GM23248 (cell line): ENCODE data around the gene PRIM1. TPM values are rescaled to one million over a fixed set of nuclear protein-coding genes. Genes with fewer than 3 reads are reported as not detected.
A peak's percentile ranks its signal among the peaks of the same experiment; 100 is the strongest.

Experiments used
- DNase-seq: peaks from one replicate; pipeline ENCODE4 v3.0.0-alpha.2; 2015
- H2AFZ ChIP-seq: fragments of 200-600 bp; sonication (generic); 2 replicates; pipeline ENCODE4 v1.6.1; 2016; ENCODE audit warnings: antibody characterized with exemption
- H3F3A ChIP-seq: fragments of 200-600 bp; sonication (generic); 2 replicates; pipeline ENCODE4 v1.6.1; 2016; ENCODE audit warnings: mild to moderate bottlenecking, antibody characterized with exemption, mixed run types; ENCODE audit not compliant: insufficient read depth
- H3K27ac ChIP-seq: fragments of 200-600 bp; sonication (generic); 2 replicates; pipeline ENCODE4 v1.5.1; 2016; ENCODE audit warnings: mild to moderate bottlenecking
- H3K27me3 ChIP-seq: fragments of 200-600 bp; sonication (generic); replicated peaks from 2 replicates; pipeline ENCODE4 v1.6.1; 2016; ENCODE audit warnings: mild to moderate bottlenecking; ENCODE audit not compliant: insufficient read depth
- H3K36me3 ChIP-seq: fragments of 200-600 bp; sonication (generic); 2 replicates; pipeline ENCODE4 v1.6.1; 2016; ENCODE audit warnings: low read depth, mild to moderate bottlenecking
- H3K4me1 ChIP-seq: fragments of 200-600 bp; sonication (generic); 2 replicates; pipeline ENCODE4 v1.6.1; 2016; ENCODE audit warnings: mild to moderate bottlenecking; ENCODE audit not compliant: insufficient read depth
- H3K4me2 ChIP-seq: fragments of 200-600 bp; sonication (generic); one replicate; pipeline ENCODE4 v1.6.1; 2016; ENCODE audit warnings: mild to moderate bottlenecking; ENCODE audit not compliant: unreplicated experiment
- H3K4me3 ChIP-seq: fragments of 200-600 bp; sonication (generic); 2 replicates; pipeline ENCODE4 v1.5.1; 2016; ENCODE audit warnings: mild to moderate bottlenecking
- H3K79me2 ChIP-seq: fragments of 200-600 bp; sonication (generic); 2 replicates; pipeline ENCODE4 v1.6.1; 2016; ENCODE audit warnings: mild to moderate bottlenecking; ENCODE audit not compliant: insufficient read depth
- H3K9ac ChIP-seq: fragments of 200-600 bp; sonication (generic); 2 replicates; pipeline ENCODE4 v1.6.1; 2016; ENCODE audit warnings: mild to moderate bottlenecking
- H3K9me2 ChIP-seq: fragments of 200-600 bp; sonication (generic); 2 replicates; pipeline ENCODE4 v1.6.1; 2016; ENCODE audit warnings: mixed run types, mild to moderate bottlenecking, moderate library complexity; ENCODE audit not compliant: insufficient read depth
- H3K9me3 ChIP-seq: fragments of 200-600 bp; sonication (generic); one replicate; pipeline ENCODE4 v1.6.1; 2017; ENCODE audit warnings: low read depth
- H4K20me1 ChIP-seq: fragments of 200-600 bp; sonication (generic); 2 replicates; pipeline ENCODE4 v1.6.0; 2016; ENCODE audit not compliant: insufficient read depth
- EZH2 ChIP-seq: fragments of 200-600 bp; sonication (generic); IDR thresholded peaks from 2 replicates; pipeline ENCODE4 v1.6.1; 2018; ENCODE audit warnings: antibody characterized with exemption, mild to moderate bottlenecking; ENCODE audit not compliant: insufficient read depth, poor library complexity, severe bottlenecking
- EZH2phosphoT487 ChIP-seq: fragments of 200-600 bp; sonication (generic); IDR thresholded peaks from 2 replicates; pipeline ENCODE4 v1.6.1; 2018; ENCODE audit warnings: antibody characterized with exemption, moderate library complexity, mild to moderate bottlenecking, low read depth; ENCODE audit not compliant: insufficient read depth
- WGBS, 2 experiments: methylation state at CpG; one replicate each; pipeline ENCODE4 v1.1.6; 2015 to 2017; ENCODE audit warnings: low lambda C conversion rate in 2 of 2, low coverage in 1 of 2; ENCODE audit errors: missing lambda C conversion rate in 2 of 2; 5-methylcytosine and 5-hydroxymethylcytosine counted together
- in situ Hi-C: fragments of 300-500 bp; cut with MboI; formaldehyde crosslinking; loops from 2 replicates; pipeline ENCODE4 v1.15.0; 2020
- polyA plus RNA-seq: library from polyadenylated mRNA; unstranded; fragments of >200 nt; fragmentation: Nextera tagmentation; extraction: Ambion mirVana; gene quantifications from 2 replicates; pipeline ENCODE4 v1.2.1, GENCODE V29; 2016
- total RNA-seq: library from RNA; depleted of rRNA; stranded (reverse); fragments of >200 nt; shearing (Covaris generic); gene quantifications from 2 replicates; pipeline ENCODE4 v1.2.3, GENCODE V29; 2014

The PRIM1 gene
- total and polyA plus RNA-seq, 2 experiments from 2014 or later = 6.1 to 8.7 TPM

DNA sequence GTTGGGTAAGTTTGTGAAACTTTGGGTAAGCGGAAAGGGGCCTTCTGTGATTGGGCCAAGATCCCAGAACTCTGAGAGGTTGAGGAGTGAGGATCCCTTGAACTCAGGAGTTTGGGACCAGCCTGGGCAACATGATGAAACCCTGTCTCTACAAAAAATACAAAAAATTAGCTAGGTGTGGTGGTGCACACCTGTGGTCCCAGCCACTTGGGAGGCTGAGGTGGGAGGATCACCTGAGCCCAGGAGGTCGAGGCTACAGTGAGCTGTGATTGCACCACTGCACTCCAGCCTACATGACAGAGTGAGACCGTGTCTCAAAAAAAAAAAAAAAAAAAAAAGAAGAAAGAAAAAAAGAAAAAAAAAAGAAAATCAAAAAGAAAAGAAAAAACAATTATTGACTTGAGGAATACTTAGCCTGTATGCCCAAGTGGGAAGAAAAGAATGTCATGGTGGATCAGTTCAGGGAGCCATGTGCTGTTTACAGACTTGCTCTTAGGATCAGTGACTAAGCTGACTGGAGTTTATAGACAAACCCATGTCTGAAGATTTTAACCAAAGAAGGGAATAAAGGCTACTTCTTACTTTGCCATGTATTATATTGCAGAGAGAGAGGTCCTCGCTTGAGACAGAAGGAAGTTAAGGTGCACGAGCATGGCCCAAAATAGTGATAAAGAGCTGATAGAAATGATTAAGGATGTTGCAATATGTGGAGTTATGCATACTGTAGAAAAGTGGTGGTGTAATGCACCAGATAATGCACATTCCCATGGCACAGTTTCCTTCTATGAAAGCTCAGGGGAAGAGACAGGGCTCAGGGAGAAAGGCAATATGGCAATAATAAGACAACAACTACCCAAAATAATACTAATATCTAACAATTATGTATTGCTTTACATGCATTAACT lies 11.9 kb upstream of the PRIM1 start:
- no peaks in the 10 kb centered on the region for H3K9me3 ChIP-seq
- H3K4me1 ChIP-seq = no peaks in the 10 kb centered on the region
- no peaks in the 10 kb centered on the region for H4K20me1 ChIP-seq
- no peak overlapping the region for H3K4me2 ChIP-seq
- H3K9me2 ChIP-seq = no peaks in the 10 kb centered on the region
- H3K79me2 ChIP-seq = no peaks in the 10 kb centered on the region
- H2AFZ ChIP-seq = no peak overlapping the region
- WGBS, 2 experiments = 48 to 50% methylated on average over 5 of the region's 5 CpGs
- no peak overlapping the region for H3K4me3 ChIP-seq
- no peaks in the 10 kb centered on the region for H3K36me3 ChIP-seq
- H3F3A ChIP-seq = no peaks in the 10 kb centered on the region
- H3K27ac ChIP-seq = no peak overlapping the region
- TF ChIP-seq EZH2phosphoT487 = no peak
- TF ChIP-seq EZH2 = no peak
- no peaks in the 10 kb centered on the region for H3K27me3 ChIP-seq
- DNase-seq = peak; percentile 32
- in situ Hi-C loops = no loop called here
- no peak overlapping the region for H3K9ac ChIP-seq

DNA sequence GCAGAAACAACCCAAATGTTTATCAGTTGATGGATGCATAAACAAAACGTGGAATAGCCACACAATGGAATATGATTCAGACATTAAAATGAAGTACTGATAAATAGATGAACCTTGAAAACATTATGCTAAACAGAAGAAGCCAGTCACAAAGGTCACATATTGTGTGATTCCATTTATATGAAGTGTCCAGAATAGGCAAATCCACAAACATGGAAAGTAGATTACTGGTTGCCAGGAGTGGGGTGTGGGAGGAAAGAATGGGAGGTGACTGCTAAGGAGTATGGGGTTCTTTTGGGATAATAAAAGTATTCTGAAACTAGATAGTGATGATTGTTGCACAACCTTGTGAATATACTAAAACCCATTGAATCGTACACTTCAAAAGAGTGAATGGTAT lies 9.7 kb upstream of the PRIM1 start:
- Histone ChIP-seq H3F3A (no peaks in the 10 kb centered on the region), H3K9me3 (no peaks in the 10 kb centered on the region), H3K27me3 (no peaks in the 10 kb centered on the region), H2AFZ (no peak overlapping the region), H3K4me1 (no peaks in the 10 kb centered on the region), H3K4me2 (no peak overlapping the region), H3K79me2 (no peaks in the 10 kb centered on the region), H3K27ac (no peak overlapping the region), H3K36me3 (no peaks in the 10 kb centered on the region), H3K4me3 (no peak overlapping the region), H4K20me1 (no peaks in the 10 kb centered on the region), H3K9ac (no peak overlapping the region), H3K9me2 (no peaks in the 10 kb centered on the region)
- 38 to 46% methylated on average over 2 of the region's 2 CpGs for WGBS, 2 experiments
- no peak for TF ChIP-seq EZH2
- TF ChIP-seq EZH2phosphoT487 = no peak
- in situ Hi-C loops = no loop called here
- DNase-seq = no peak

DNA sequence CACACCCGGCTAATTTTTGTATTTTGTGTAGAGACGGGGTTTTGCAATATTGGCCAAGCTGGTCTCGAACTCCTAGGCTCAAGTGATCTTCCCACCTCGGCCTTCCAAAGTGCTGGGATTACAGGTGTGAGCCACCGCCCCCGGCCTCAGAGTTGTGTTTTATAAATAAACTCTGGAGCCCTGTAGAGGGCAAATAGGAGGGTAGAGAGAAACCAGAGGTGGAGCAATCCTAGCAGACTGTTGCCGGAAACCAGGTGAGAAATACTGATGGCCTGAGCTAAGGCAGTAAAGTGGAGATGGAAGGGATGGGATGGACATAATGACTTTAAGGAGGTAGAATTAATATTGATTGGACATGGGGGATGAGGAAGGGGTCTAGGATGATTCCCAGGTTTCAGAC lies 8.3 kb upstream of the PRIM1 start:
- WGBS, 2 experiments = 74 to 75% methylated on average over 7 of the region's 7 CpGs
- no peaks in the 10 kb centered on the region for H3K9me2 ChIP-seq
- no peak for DNase-seq
- no peaks in the 10 kb centered on the region for H3K4me1 ChIP-seq
- H3K4me3 ChIP-seq = no peak overlapping the region
- no peaks in the 10 kb centered on the region for H4K20me1 ChIP-seq
- H3F3A ChIP-seq = no peaks in the 10 kb centered on the region
- TF ChIP-seq EZH2phosphoT487 = no peak
- no peak for TF ChIP-seq EZH2
- in situ Hi-C loops = no loop called here
- H3K27me3 ChIP-seq = no peaks in the 10 kb centered on the region
- no peaks in the 10 kb centered on the region for H3K36me3 ChIP-seq
- H3K79me2 ChIP-seq = no peaks in the 10 kb centered on the region
- no peak overlapping the region for H3K9ac ChIP-seq
- no peak overlapping the region for H3K27ac ChIP-seq
- no peak overlapping the region for H3K4me2 ChIP-seq
- no peaks in the 10 kb centered on the region for H3K9me3 ChIP-seq
- no peak overlapping the region for H2AFZ ChIP-seq

DNA sequence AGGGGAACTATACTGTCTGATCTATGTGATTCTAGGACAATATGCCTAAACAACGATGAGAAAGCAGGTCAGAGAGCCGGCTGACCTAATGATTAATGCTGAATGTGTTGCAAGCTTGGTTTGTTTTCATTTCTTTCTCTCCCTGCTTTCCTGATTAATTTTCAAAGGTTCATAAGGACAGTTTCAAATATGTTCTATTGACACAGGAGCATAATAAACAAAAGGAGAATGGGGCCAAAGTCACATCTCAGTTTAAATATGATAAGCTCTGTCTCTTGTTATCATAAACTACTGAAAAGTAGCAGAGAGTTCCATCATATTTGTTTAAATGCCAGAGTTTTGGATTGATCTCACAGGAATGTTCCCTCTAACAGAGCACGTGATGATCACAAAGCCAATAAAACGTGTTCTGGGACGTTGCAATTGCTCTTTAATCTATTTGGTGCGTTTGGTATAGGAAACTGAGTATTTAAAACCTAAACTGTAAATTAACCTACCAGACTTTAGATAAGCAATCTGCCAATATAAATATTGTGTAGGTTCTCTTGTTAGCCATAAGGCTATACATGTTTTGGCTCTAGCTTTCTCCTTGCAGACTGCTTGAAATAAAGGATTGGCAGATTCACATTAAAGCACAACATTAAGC lies 7.3 kb upstream of the PRIM1 start:
- H3K79me2 ChIP-seq = no peaks in the 10 kb centered on the region
- H3K27me3 ChIP-seq = no peaks in the 10 kb centered on the region
- H3K27ac ChIP-seq = no peak overlapping the region
- no peak overlapping the region for H2AFZ ChIP-seq
- 78 to 80% methylated on average over 6 of the region's 6 CpGs for WGBS, 2 experiments
- no peaks in the 10 kb centered on the region for H4K20me1 ChIP-seq
- H3K9ac ChIP-seq = no peak overlapping the region
- H3K36me3 ChIP-seq = no peaks in the 10 kb centered on the region
- DNase-seq = peak; percentile 4
- no peak for TF ChIP-seq EZH2
- TF ChIP-seq EZH2phosphoT487 = no peak
- H3K9me3 ChIP-seq = no peaks in the 10 kb centered on the region
- in situ Hi-C loops = loop anchor here (5.0 kb wide), 1 partner anchor 228 kb away; no protein-coding TSS in a partner anchor
- H3K4me2 ChIP-seq = no peak overlapping the region
- no peaks in the 10 kb centered on the region for H3K9me2 ChIP-seq
- H3F3A ChIP-seq = no peaks in the 10 kb centered on the region
- H3K4me1 ChIP-seq = no peaks in the 10 kb centered on the region
- no peak overlapping the region for H3K4me3 ChIP-seq
